HG03159 (cell line): ENCODE measurements around the gene ZNF519.
"Not testable (repeated sequence)": the region's sequence is repeated elsewhere in the genome, so short reads cannot be mapped to it uniquely, and the experiment has no call there.

Experiments
- ATAC-seq: cut with Tn5 transposase; IDR thresholded peaks from one replicate; pipeline ENCODE4 v1.9.1; 2021; ENCODE audit warnings: mild to moderate bottlenecking, moderate library complexity; ENCODE audit not compliant: unreplicated experiment

ZNF519 gene

GRCh38 chr18:14132271-14132700, at the start of gene ZNF519:
Gene ZNF519, minus strand, starts transcription at chr18:14132435. Its CDS starts 158 bp downstream, at chr18:14132277.
- ATAC-seq, result peak; percentile 100

- ATAC-seq, result no peak
Observed at GRCh38 chr18:14179306-14179705, 47.1 kb upstream of the ZNF519 start.

- ATAC-seq, result peak; percentile 91
Observed at GRCh38 chr18:14178321-14179196, 46.3 kb upstream of the ZNF519 start.

GRCh38 chr18:14177540-14178320, 45.5 kb upstream of the ZNF519 start:
- not testable (repeated sequence) for ATAC-seq

GRCh38 chr18:14175404-14175803, 43.2 kb upstream of the ZNF519 start:
- ATAC-seq, result not testable (repeated sequence)

GRCh38 chr18:14174706-14175085, 42.5 kb upstream of the ZNF519 start:
- ATAC-seq, result no peak

GRCh38 chr18:14174002-14174705, 41.9 kb upstream of the ZNF519 start:
- ATAC-seq, result not testable (repeated sequence)

- ATAC-seq, result not testable (repeated sequence)
Observed at GRCh38 chr18:14173116-14173951, 41.1 kb upstream of the ZNF519 start.

GRCh38 chr18:14172142-14173115, 40.2 kb upstream of the ZNF519 start:
- ATAC-seq, result not testable (repeated sequence)

GRCh38 chr18:14171301-14172141, 39.3 kb upstream of the ZNF519 start:
- not testable (repeated sequence) for ATAC-seq

- not testable (repeated sequence) for ATAC-seq
Observed at GRCh38 chr18:14170367-14171036, 38.3 kb upstream of the ZNF519 start.

GRCh38 chr18:14162915-14163314, 30.7 kb upstream of the ZNF519 start:
- not testable (repeated sequence) for ATAC-seq

GRCh38 chr18:14151564-14152113, 19.4 kb upstream of the ZNF519 start:
- not testable (repeated sequence) for ATAC-seq

GRCh38 chr18:14150766-14151165, 18.5 kb upstream of the ZNF519 start:
- not testable (repeated sequence) for ATAC-seq

GRCh38 chr18:14149916-14150420, 17.7 kb upstream of the ZNF519 start:
- ATAC-seq, result not testable (repeated sequence)

- not testable (repeated sequence) for ATAC-seq
Observed at GRCh38 chr18:14149121-14149850, 17.1 kb upstream of the ZNF519 start.
